Stimulated activated CD4-positive, alpha-beta T cell treated with anti-CD3 and anti-CD28 coated beads, Interleukin-2, amount 100 ng/mL, for 4 hours (primary cell): ENCODE results near the gene ASGR2.
"Not testable (repeated sequence)": the region's sequence is repeated elsewhere in the genome, so short reads cannot be mapped to it uniquely, and the experiment has no call there.

ENCODE experiments used
- DNase-seq: peaks from one replicate; pipeline ENCODE4 v3.0.0-alpha.2; 2020; ENCODE audit warnings: low read depth

The ASGR2 gene

DNA sequence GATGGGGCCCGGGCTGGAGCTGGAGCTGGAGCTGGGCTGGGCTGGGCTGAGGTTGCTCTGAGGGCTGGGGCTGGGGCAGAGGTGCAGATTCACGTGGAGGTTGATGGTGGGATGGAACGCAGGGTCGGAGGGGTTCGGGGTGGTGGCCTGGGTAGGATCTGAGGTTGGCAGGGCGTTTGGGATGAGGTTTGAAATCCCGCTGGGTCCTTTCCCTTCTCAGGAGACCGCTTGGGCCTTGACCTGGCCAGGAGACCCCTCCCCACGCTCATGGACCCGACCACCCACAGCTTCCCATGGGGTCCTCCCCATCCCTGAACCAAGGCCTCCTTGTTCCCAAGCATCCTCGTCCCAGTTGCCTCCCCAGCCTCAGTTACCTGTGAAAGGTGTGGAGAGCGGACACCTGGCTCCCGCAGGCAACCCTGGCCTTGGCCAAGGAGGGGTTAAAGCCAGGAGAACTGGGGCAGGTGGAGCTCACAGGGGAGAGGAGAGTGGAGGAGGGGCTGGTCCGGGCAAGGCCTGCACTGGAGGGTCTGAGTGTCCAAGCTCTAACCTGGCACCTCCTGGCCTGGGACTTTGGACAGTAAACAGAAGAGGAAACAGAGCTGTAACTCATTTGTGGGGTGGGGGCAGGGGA lies at the start of gene ASGR2:
Gene ASGR2, minus strand, starts transcription at position 582 of the 634 bp plus-strand sequence. CDS start 582 bp downstream, outside the sequence.
- DNase-seq: no peak

DNA sequence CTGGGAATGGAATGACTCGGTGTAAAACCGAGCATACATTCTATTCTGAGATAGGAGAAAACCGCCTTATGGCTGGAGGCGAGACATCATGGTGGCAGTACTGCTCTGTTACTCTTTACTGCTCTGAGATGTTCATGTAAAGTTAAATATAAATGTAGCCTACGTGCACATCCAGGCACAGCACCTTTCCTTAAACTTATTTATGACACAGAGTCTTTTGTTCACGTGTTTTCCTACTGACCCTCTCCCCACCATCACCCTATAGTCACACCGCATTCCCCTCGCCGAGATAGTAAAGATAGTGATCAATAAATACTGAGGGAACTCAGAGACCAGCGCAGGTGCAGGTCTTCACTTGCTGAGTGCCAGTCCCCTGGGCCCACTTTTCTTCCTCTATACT lies 44.9 kb upstream of the ASGR2 start:
- DNase-seq: not testable (repeated sequence)

DNA sequence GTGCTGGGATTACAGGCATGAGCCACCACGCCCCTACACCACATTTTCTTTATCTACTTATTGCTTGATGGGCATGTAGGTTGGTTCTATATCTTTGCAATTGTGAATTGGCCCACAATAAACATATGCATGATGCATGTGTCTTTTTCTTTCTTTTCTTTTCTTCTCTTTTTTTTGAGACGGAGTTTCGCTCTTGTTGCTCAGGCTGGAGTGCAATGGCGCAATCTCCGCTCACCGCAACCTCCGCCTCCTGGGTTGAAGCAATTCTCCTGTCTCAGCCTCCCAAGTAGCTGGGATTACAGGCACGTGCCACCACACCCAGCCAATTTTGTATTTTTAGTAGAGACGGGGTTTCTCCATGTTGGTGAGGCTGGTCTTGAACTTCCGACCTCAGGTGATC lies 43.8 kb upstream of the ASGR2 start:
- DNase-seq: not testable (repeated sequence)

- DNase-seq: no peak
Observed at GRCh38 chr17:7156342-7156940, 41.8 kb upstream of the ASGR2 start.

GRCh38 chr17:7147772-7148171 lies 33.1 kb upstream of the ASGR2 start:
- no peak for DNase-seq

DNA sequence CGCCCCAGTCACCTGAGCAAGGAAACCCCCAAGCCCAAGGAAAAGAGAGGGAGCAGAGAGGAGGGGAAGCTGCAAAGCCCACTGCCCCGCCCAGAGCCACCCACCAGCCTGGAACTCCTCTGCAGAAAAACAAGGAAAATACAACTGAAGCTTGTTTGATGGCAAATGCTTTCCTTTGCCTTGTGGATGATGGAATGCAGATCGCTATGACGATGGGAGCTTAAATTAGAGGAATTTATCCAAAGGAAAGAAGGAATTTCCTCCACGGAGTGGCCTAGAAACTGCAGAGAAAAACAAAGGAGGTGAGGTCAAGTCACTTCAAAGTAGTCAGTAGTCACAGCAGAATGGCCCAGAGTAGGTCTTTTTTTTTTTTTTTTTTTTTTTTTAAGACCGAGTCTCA lies 31.5 kb upstream of the ASGR2 start:
- DNase-seq: no peak

DNA sequence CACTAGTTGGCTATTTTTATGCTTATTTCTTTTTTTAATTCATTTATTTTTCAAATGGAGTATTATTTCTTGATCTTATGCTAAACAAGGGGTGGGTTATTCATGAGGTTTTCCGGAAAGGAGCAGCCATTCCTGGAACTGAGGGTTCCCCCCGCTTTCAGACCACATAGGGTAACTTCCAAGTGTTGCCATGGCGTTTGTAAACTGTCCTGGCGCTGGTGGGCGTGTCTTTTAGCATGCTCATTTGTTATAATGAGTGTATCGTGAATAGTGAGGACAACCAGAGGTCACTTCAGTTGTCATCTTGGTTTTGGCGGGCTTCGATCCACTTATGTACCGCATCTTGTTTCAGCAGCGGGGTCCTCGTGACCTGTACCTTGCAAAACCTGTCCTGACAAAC lies 29.6 kb upstream of the ASGR2 start:
- DNase-seq: no peak

GRCh38 chr17:7141824-7142223 lies 27.2 kb upstream of the ASGR2 start:
- no peak for DNase-seq

GRCh38 chr17:7139400-7139799 lies 24.8 kb upstream of the ASGR2 start:
- DNase-seq: no peak

DNA sequence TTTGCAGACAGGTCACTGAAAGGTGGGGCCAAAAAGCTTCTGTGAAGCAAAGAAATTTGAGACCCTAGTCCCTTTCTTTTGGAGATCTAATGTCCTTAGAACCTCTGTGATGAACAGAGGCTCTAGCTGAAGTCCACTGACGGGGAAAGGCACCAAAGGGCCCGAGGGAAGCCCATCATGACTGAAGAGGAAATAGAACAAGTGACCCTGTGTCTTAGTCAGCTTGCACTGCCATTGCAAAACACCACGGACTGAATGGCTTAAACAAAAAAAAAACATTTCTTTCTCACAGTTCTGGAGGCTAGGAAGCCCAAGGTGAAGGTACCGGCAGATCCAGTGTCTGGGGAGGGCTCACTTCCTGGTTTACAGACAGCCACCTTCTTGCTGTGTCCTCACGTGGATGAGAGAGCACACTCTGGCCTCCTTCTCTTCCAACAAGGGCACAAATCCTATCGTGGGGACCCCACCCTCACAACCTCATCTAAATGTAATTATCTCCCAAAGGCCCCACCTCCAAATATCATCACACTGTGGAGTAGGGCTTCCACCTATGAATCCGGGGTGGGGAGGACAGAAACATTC lies 24.3 kb upstream of the ASGR2 start:
- DNase-seq: no peak

DNA sequence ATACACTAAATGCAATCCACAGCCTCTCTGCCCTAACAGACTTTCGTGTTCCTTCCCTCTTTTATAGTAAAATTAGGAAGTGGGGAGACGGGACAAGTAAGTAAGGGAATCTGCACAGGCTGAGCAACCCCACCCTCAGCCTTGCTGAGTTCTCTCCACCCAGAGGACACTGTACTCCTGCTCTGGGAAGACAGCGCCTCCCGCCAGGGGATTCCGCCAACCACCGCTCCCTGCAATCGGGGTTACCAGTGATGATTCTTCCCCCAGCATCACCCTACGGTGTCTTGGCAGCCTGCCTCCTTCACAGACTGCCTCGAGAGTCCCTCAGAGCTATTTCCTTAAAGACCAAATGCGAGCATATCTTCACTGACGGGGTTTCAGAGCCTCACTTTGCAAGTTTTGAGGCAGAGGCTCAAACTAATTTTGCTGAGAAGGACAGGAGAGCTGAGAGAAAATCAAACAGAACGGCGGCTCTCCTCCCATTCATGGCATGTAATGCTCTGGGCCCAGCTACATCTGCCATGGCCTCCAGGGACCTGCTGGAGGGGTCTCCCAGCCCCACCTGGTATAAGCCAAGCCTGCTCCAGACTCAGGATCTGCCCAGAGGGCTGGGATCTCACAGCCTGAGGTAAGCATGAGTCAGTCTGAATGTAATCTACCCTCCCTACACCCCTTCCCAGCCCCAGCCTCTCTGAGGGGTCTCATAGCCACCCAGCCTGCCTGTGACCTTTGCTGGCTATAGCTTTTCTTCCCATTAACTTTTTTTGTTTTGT lies 22.7 kb upstream of the ASGR2 start:
- no peak for DNase-seq

DNA sequence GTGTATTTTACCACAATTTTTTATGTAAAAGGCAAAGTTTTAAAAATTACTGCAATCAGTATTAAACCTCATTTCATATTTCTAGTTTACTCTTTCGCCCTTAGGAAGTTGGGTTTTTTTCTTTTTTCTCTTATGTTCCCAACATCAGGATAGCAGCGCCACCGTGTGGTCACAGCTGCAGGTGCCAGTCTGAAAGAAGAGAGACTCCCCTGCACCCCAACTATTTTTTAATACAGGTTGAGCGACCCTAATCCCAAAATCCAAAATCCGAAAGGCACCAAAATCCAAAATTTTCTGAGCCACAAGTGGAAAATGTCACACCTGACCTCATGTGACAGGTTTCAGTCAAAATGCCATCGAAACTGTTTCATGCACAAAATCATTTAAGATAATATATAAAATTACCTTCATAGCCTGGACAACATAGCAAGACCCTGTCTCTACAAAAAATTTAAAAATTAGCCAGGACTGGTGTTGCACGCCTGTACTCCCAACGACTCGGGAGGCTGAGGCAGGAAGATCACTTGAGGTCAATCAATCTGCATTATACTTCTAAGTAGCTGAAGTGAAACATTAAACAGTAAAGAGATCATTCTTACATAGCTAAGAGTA lies 21.8 kb upstream of the ASGR2 start:
- peak; percentile 68 for DNase-seq

GRCh38 chr17:7133916-7134315 lies 19.3 kb upstream of the ASGR2 start:
- DNase-seq: no peak

- DNase-seq: peak; percentile 50
Observed at GRCh38 chr17:7133424-7133823, 18.8 kb upstream of the ASGR2 start.

DNA sequence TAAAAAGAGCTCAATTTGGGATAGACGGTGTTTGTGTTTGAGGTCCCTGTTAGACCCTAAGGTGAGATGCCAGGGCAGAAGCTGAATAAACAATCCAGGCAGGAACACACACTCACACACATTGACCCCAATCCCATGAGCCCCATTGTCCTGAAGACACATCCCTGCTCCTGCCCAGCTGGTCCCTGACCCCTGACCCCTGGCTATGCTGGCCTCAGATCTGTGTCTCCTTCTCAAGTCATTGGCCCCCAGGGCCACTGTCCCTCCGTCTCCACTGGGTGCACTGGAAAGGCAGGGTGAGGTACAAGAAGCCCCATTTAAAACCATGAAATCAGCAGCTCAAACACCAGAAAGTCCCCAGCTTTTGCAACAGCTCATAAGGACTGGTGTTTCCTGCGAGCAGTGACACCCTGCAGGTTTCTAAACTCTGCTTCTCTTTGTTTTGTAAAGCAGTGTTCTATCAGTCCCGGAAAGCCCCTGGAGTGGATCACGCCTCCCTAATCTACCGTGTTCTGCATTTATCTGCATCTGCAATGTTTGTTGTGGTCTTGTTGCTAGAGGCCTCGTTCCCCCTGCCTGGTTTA lies 18.0 kb upstream of the ASGR2 start:
- DNase-seq: peak; percentile 16

- no peak for DNase-seq
Observed at GRCh38 chr17:7131423-7131791, 16.8 kb upstream of the ASGR2 start.

GRCh38 chr17:7130621-7131422 lies 16.2 kb upstream of the ASGR2 start:
- DNase-seq: no peak

DNA sequence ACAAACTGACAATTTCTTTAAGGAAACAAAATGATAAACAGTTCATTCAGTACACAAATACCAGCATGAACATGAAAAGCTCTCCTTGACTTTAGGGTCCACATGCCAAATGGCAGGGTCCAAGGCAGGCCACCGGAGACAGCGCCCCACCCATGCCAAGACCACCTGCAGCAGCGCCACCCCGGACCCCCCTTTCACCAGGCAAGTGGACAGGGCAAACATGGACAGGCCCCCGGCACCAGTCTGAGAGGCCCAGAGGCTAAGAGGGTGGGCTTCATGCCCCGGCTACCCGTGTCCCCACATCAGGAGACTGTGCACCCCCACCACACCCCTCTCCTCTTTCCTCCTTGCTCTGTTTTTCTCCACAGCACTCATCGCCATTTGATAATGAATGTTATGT lies 14.7 kb upstream of the ASGR2 start:
- no peak for DNase-seq

DNA sequence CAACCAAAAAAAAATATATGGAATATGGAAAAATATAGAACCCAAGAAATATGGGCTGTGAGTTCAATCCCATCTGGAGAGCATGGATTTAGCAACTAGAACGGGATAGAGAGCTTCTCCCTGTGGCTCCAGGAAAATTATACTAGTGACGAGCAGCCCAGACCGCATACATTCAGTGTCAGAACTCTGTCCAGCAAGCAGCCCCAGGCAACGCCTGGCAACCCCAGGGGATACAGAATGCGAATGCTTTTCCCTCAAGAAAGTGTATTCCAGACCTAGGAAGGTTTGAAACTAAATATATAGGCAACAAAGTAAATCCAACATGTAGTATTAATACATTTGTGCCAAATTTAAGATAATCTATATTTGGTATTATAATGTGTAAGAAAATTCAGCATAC lies 13.5 kb upstream of the ASGR2 start:
- no peak for DNase-seq

DNA sequence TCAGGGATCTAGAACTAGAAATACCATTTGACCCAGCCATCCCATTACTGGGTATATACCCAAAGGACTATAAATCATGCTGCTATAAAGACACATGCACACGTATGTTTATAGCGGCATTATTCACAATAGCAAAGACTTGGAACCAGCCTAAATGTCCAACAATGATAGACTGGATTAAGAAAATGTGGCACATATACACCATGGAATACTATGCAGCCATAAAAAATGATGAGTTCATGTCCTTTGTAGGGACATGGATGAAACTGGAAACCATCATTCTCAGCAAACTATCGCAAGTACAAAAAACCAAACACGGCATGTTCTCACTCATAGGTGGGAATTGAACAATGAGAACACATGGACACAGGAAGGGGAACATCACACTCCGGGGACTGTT lies 12.9 kb upstream of the ASGR2 start:
- DNase-seq: not testable (repeated sequence)

DNA sequence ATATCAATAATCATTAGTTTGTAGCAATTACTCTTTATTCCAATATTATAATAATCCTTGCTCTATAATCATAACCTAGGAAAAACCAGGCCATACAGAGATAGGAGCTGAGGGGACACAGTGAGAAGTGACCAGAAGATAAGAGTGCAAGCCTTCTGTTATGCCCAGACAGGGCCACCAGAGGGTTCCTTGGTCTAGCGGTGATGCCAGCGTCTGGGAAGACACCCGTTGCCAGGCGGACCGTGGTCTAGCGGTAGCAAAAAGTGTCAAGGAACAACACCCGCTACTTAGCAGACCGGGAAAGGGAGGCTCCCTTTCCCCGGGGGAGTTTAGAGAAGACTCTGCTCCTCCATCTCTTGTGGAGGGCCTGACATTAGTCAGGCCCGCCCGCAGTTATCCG lies 11.8 kb upstream of the ASGR2 start:
- DNase-seq: not testable (repeated sequence)
